Smooth muscle cell (in vitro differentiated cells): ENCODE results near the gene CSH2. TPM values are rescaled to one million over a fixed set of nuclear protein-coding genes. Genes with fewer than 3 reads are reported as not detected.

ENCODE experiments used
- DNase-seq: peaks from one replicate; lab custom pipeline; 2025; ENCODE audit not compliant: unreplicated experiment; lab: John Stamatoyannopoulos, UW
- H2AFZ ChIP-seq: fragments of 200-600 bp; sonication (generic); 2 replicates; pipeline ENCODE4 v1.6.0; 2016; ENCODE audit warnings: antibody characterized with exemption, low read depth, mild to moderate bottlenecking
- H3F3A ChIP-seq: fragments of 200-600 bp; sonication (generic); 2 replicates; pipeline ENCODE4 v1.6.0; 2017; ENCODE audit warnings: antibody characterized with exemption, low read depth
- H3K27ac ChIP-seq: fragments of 200-600 bp; sonication (generic); 2 replicates; pipeline ENCODE4 v1.5.1; 2016; ENCODE audit warnings: low read depth, mild to moderate bottlenecking
- H3K27me3 ChIP-seq: fragments of 200-600 bp; sonication (generic); 2 replicates; pipeline ENCODE4 v1.6.1; 2016; ENCODE audit warnings: low read depth, mild to moderate bottlenecking
- H3K36me3 ChIP-seq: fragments of 200-600 bp; sonication (generic); 2 replicates; pipeline ENCODE4 v1.5.1; 2016; ENCODE audit warnings: low read depth
- H3K4me1 ChIP-seq: fragments of 200-600 bp; sonication (generic); 2 replicates; pipeline ENCODE4 v1.5.1; 2016; ENCODE audit warnings: low read depth
- H3K4me2 ChIP-seq: fragments of 200-600 bp; sonication (generic); 2 replicates; pipeline ENCODE4 v1.6.0; 2016; ENCODE audit warnings: mild to moderate bottlenecking
- H3K4me3 ChIP-seq: fragments of 200-600 bp; sonication (generic); 2 replicates; pipeline ENCODE4 v1.5.1; 2016; ENCODE audit warnings: mild to moderate bottlenecking
- H3K79me2 ChIP-seq: fragments of 200-600 bp; sonication (generic); 2 replicates; pipeline ENCODE4 v1.6.0; 2016; ENCODE audit warnings: low read depth, mild to moderate bottlenecking
- H3K9ac ChIP-seq: fragments of 200-600 bp; sonication (generic); 2 replicates; pipeline ENCODE4 v1.6.0; 2016; ENCODE audit warnings: low read depth
- H3K9me3 ChIP-seq: fragments of 200-600 bp; sonication (generic); replicated peaks from 2 replicates; pipeline ENCODE4 v1.5.1; 2016; ENCODE audit warnings: low read depth
- H4K20me1 ChIP-seq: fragments of 200-600 bp; sonication (generic); 2 replicates; pipeline ENCODE4 v1.6.0; 2016; ENCODE audit warnings: low read depth
- CTCF ChIP-seq: fragments of 200-600 bp; sonication (generic); IDR thresholded peaks from 2 replicates; pipeline ENCODE4 v1.5.1; 2017; ENCODE audit warnings: borderline replicate concordance, mild to moderate bottlenecking, antibody characterized with exemption; ENCODE audit not compliant: insufficient read depth, poor library complexity, severe bottlenecking
- WGBS: methylation state at CpG from one replicate; pipeline ENCODE4 v1.1.7; 2016; ENCODE audit warnings: low lambda C conversion rate; 5-methylcytosine and 5-hydroxymethylcytosine counted together
- polyA plus RNA-seq: library from polyadenylated mRNA; unstranded; fragments of >200 nt; fragmentation: Nextera tagmentation; extraction: Ambion mirVana; gene quantifications from 2 replicates; pipeline ENCODE4 v1.2.1, GENCODE V29; 2016
- total RNA-seq: library from RNA; depleted of rRNA; stranded (reverse); fragments of >200 nt; gene quantifications from 2 replicates; pipeline ENCODE4 v1.2.3, GENCODE V29; 2014

Gene CSH2
- total and polyA plus RNA-seq, 2 experiments from 2014 or later, result not detected

GRCh38 chr17:63832455-63832854 is 41.0 kb downstream of the CSH2 start:
- Histone ChIP-seq H3K4me3 (no peak overlapping the region), H2AFZ (no peak overlapping the region), H3K9ac (no peak overlapping the region), H3K4me2 (no peak overlapping the region), H3K4me1 (peaks cover 8% of the 10 kb centered on the region), H3K27me3 (no peaks in the 10 kb centered on the region), H3K79me2 (peaks cover 36% of the 10 kb centered on the region), H4K20me1 (peaks cover 19% of the 10 kb centered on the region), H3F3A (no peaks in the 10 kb centered on the region), H3K36me3 (no peaks in the 10 kb centered on the region), H3K27ac (no peak overlapping the region), H3K9me3 (no peaks in the 10 kb centered on the region)
- 81% methylated on average over 2 of the region's 2 CpGs for WGBS
- TF ChIP-seq CTCF, result no peak
- no peak for DNase-seq

GRCh38 chr17:63832014-63832413 is 41.5 kb downstream of the CSH2 start:
- peaks cover 32% of the 10 kb centered on the region for H3K79me2 ChIP-seq
- WGBS, result 97% methylated on average over 5 of the region's 5 CpGs
- H3K9ac ChIP-seq, result no peak overlapping the region
- H3K4me3 ChIP-seq, result no peak overlapping the region
- DNase-seq, result no peak
- H3K4me1 ChIP-seq, result peaks cover 8% of the 10 kb centered on the region
- H2AFZ ChIP-seq, result no peak overlapping the region
- no peaks in the 10 kb centered on the region for H3K36me3 ChIP-seq
- H3K4me2 ChIP-seq, result no peak overlapping the region
- no peaks in the 10 kb centered on the region for H3K9me3 ChIP-seq
- H3F3A ChIP-seq, result no peaks in the 10 kb centered on the region
- no peaks in the 10 kb centered on the region for H3K27me3 ChIP-seq
- no peak overlapping the region for H3K27ac ChIP-seq
- no peak for TF ChIP-seq CTCF
- peaks cover 14% of the 10 kb centered on the region for H4K20me1 ChIP-seq

- no peak overlapping the region for H3K9ac ChIP-seq
- no peaks in the 10 kb centered on the region for H3K9me3 ChIP-seq
- peaks cover 29% of the 10 kb centered on the region for H3K79me2 ChIP-seq
- TF ChIP-seq CTCF, result no peak
- H3K36me3 ChIP-seq, result no peaks in the 10 kb centered on the region
- 97% methylated on average over 8 of the region's 8 CpGs for WGBS
- H3K4me2 ChIP-seq, result no peak overlapping the region
- no peaks in the 10 kb centered on the region for H3F3A ChIP-seq
- H4K20me1 ChIP-seq, result peaks cover 9% of the 10 kb centered on the region
- peaks cover 8% of the 10 kb centered on the region for H3K4me1 ChIP-seq
- no peaks in the 10 kb centered on the region for H3K27me3 ChIP-seq
- H3K4me3 ChIP-seq, result no peak overlapping the region
- H2AFZ ChIP-seq, result no peak overlapping the region
- H3K27ac ChIP-seq, result no peak overlapping the region
- no peak for DNase-seq
Measured at GRCh38 chr17:63831505-63831904, 42.0 kb downstream of the CSH2 start.

- no peak overlapping the region for H2AFZ ChIP-seq
- no peak overlapping the region for H3K9ac ChIP-seq
- no peak overlapping the region for H3K4me2 ChIP-seq
- TF ChIP-seq CTCF, result no peak
- H3K9me3 ChIP-seq, result no peaks in the 10 kb centered on the region
- H3K4me3 ChIP-seq, result no peak overlapping the region
- DNase-seq, result no peak
- peaks cover 29% of the 10 kb centered on the region for H3K79me2 ChIP-seq
- no peak overlapping the region for H3K27ac ChIP-seq
- H3K36me3 ChIP-seq, result no peaks in the 10 kb centered on the region
- H3K4me1 ChIP-seq, result peaks cover 12% of the 10 kb centered on the region
- WGBS, result 92% methylated on average over 15 of the region's 15 CpGs
- H3F3A ChIP-seq, result no peaks in the 10 kb centered on the region
- no peaks in the 10 kb centered on the region for H3K27me3 ChIP-seq
- H4K20me1 ChIP-seq, result peaks cover 9% of the 10 kb centered on the region
Measured at GRCh38 chr17:63830904-63831491, 42.5 kb downstream of the CSH2 start.
